ENCODE results near the gene PDCD4. TPM values are rescaled to one million over a fixed set of nuclear protein-coding genes. Genes with fewer than 3 reads are reported as not detected.
"Not testable (repeated sequence)": the region's sequence is repeated elsewhere in the genome, so short reads cannot be mapped to it uniquely, and the experiment has no call there.

PDCD4 gene
- total RNA-seq, 1 experiment from 2014 or later = 63.0 TPM

GRCh38 chr10:110915035-110915434 lies 43.3 kb downstream of the PDCD4 start:
- DNase-seq (ENCODE audit: low read depth, low spot score) = no peak
- no peaks in the 10 kb centered on the region for H3K9me2 ChIP-seq (ENCODE audit: insufficient read depth)
- ChIA-PET RAD21 (ENCODE audit: low non-redundant PET in 1 of 2, low total read pairs in 2 of 2, uncharacterized antibody in 2 of 2, unreplicated experiment in 2 of 2) (no interaction called here), POLR2A (no interaction called here), CTCF (no interaction called here)
- ATAC-seq = no peak
- H4K20me1 ChIP-seq (ENCODE audit: insufficient read depth) = no peaks in the 10 kb centered on the region
- TF ChIP-seq EZH2phosphoT487 (IDR thresholded peaks at IDR 0.05; ENCODE audit: borderline replicate concordance) (no peak), JUND (IDR thresholded peaks at IDR 0.05) (no peak), POLR2AphosphoS5 (IDR thresholded peaks at IDR 0.05; ENCODE audit: low read depth, low read length) (no peak), ZFX (IDR thresholded peaks at IDR 0.05) (no peak)
- H3K9ac ChIP-seq (ENCODE audit: low read length) = no peak overlapping the region
- no peak overlapping the region for H3K4me3 ChIP-seq (replicated peaks in 1 of 2; ENCODE audit: low read depth in 1 of 2, low read length in 2 of 2)
- H3K36me3 ChIP-seq (ENCODE audit: control insufficient read depth in 1 of 2, insufficient read depth in 2 of 2, low read length in 2 of 2) = no peaks in the 10 kb centered on the region
- H3K9me3 ChIP-seq (ENCODE audit: control insufficient read depth in 1 of 2, insufficient read depth in 1 of 2, low read depth in 1 of 2, low read length in 2 of 2) = no peaks in the 10 kb centered on the region
- no TSS peak for BruUV-seq (replicated peaks)
- H3K27ac ChIP-seq (ENCODE audit: low read depth, low read length) = no peak overlapping the region
- peaks cover 4% of the 10 kb centered on the region for H3K79me2 ChIP-seq (ENCODE audit: insufficient read depth, low read length)
- intact Hi-C loops (cut with micrococcal nuclease) = no loop called here
- H3K4me2 ChIP-seq (ENCODE audit: low read length) = no peak overlapping the region
- H3K4me1 ChIP-seq (ENCODE audit: control insufficient read depth in 1 of 2, insufficient read depth in 2 of 2, low read length in 2 of 2) = peaks cover 0 to 16% of the 10 kb centered on the region in 2 experiments; a peak in 3 of 4 replicates
- H3K27me3 ChIP-seq (ENCODE audit: insufficient read depth, low read length) = no peaks in the 10 kb centered on the region
- no peak overlapping the region for H2AFZ ChIP-seq (ENCODE audit: low read depth, low read length, poor library complexity, severe bottlenecking)

GRCh38 chr10:110915600-110915999 lies 43.9 kb downstream of the PDCD4 start:
- H2AFZ ChIP-seq (ENCODE audit: low read depth, low read length, poor library complexity, severe bottlenecking); CTCF ChIA-PET; POLR2A ChIA-PET; H4K20me1 ChIP-seq (ENCODE audit: insufficient read depth); H3K9ac ChIP-seq (ENCODE audit: low read length); H3K79me2 ChIP-seq (ENCODE audit: insufficient read depth, low read length); H3K9me2 ChIP-seq (ENCODE audit: insufficient read depth); H3K36me3 ChIP-seq (ENCODE audit: control insufficient read depth in 1 of 2, insufficient read depth in 2 of 2, low read length in 2 of 2); DNase-seq (ENCODE audit: low read depth, low spot score); H3K4me2 ChIP-seq (ENCODE audit: low read length); H3K9me3 ChIP-seq (ENCODE audit: control insufficient read depth in 1 of 2, insufficient read depth in 1 of 2, low read depth in 1 of 2, low read length in 2 of 2); H3K27ac ChIP-seq (ENCODE audit: low read depth, low read length); RAD21 ChIA-PET (ENCODE audit: low non-redundant PET in 1 of 2, low total read pairs in 2 of 2, uncharacterized antibody in 2 of 2, unreplicated experiment in 2 of 2); H3K4me3 ChIP-seq (replicated peaks in 1 of 2; ENCODE audit: low read depth in 1 of 2, low read length in 2 of 2); BruUV-seq (replicated peaks); ATAC-seq; H3K27me3 ChIP-seq (ENCODE audit: insufficient read depth, low read length); intact Hi-C loops (cut with micrococcal nuclease): not testable (repeated sequence)
- peaks cover 0 to 19% of the 10 kb centered on the region in 2 experiments; a peak in 3 of 4 replicates for H3K4me1 ChIP-seq (ENCODE audit: control insufficient read depth in 1 of 2, insufficient read depth in 2 of 2, low read length in 2 of 2)

Measured in HCT116 (cell line).